Stomach (tissue), 9 donors: ENCODE data around the gene FGF4. TPM values are rescaled to one million over a fixed set of nuclear protein-coding genes. Genes with fewer than 3 reads are reported as not detected.

Source experiments
- DNase-seq, 2 donors: peaks; one replicate each; pipeline versions ENCODE4 v3.0.0 to v3.0.0-alpha.2; 2013 to 2019
- H3K27ac ChIP-seq, 5 donors: fragments of 200-600 bp in 4 of 5; sonication (generic) in 4 of 5; one replicate each; pipeline ENCODE4 v1.5.1; 2013 to 2019; ENCODE audit warnings: mild to moderate bottlenecking in 1 of 5, moderate library complexity in 1 of 5
- H3K27me3 ChIP-seq, 3 donors: fragments of 200-600 bp; sonication (generic); one replicate each; pipeline ENCODE4 v1.5.1; 2017 to 2019; ENCODE audit warnings: mixed run types in 1 of 3
- H3K36me3 ChIP-seq, 4 donors: fragments of 200-600 bp; sonication (generic); 1 replicate in 3 of 4; 2 replicates in 1 of 4; pipeline ENCODE4 v1.5.1; 2016 to 2019
- H3K4me1 ChIP-seq, 4 donors: fragments of 200-600 bp; sonication (generic); one replicate each; pipeline ENCODE4 v1.5.1; 2016 to 2019
- H3K4me3 ChIP-seq, 4 donors: fragments of 200-600 bp; sonication (generic) in 3 of 4; one replicate each; pipeline ENCODE4 v1.5.1; 2016 to 2019; ENCODE audit warnings: mild to moderate bottlenecking in 1 of 4
- H3K9me3 ChIP-seq, 4 donors: fragments of 200-600 bp; sonication (generic); one replicate each; pipeline ENCODE4 v1.5.1; 2016 to 2019
- EP300 ChIP-seq: sonication (generic); formaldehyde crosslinking; IDR thresholded peaks from one replicate; pipeline ENCODE4 v1.6.1; 2017; ENCODE audit warnings: antibody characterized with exemption
- POLR2A ChIP-seq, 4 donors: fragments of 450-650 bp; IDR thresholded peaks; one replicate each; pipeline ENCODE4 v1.6.1; 2016; ENCODE audit warnings: antibody characterized with exemption in 4 of 4, control low read depth in 2 of 4, mild to moderate bottlenecking in 1 of 4, moderate library complexity in 1 of 4
- POLR2AphosphoS5 ChIP-seq, 3 donors: sonication (generic); formaldehyde crosslinking; IDR thresholded peaks; one replicate each; pipeline ENCODE4 v1.6.1; 2016; ENCODE audit warnings: antibody characterized with exemption in 3 of 3
- WGBS, 5 donors: extraction: QIAGEN DNeasy Blood & Tissue Kit in 3 of 5; methylation state at CpG; one replicate each; pipeline versions ENCODE4 v1.1.5 to v1.1.7; 2013 to 2018; 5-methylcytosine and 5-hydroxymethylcytosine counted together
- intact Hi-C: fragments of 100-400 bp; cut with DNase I; formaldehyde crosslinking; loops from one replicate; pipeline ENCODE4 v1.15.1; 2023; ENCODE audit warnings: low total_unique reads
- polyA plus RNA-seq, 3 donors: library from polyadenylated mRNA; stranded (reverse); fragments of 200-250 nt; gene quantifications; one replicate each; pipeline ENCODE4 v1.2.3, GENCODE V29; 2013
- total RNA-seq, 5 donors: library from RNA; depleted of rRNA; stranded (reverse); fragments of >200 nt; gene quantifications; one replicate each; pipeline versions ENCODE4 v1.1.0 to v1.2.3, GENCODE V29; 2014 to 2016
- TF ChIP-seq, protein P1 (sequence below), 7 experiments: fragments of 450-650 bp in 4 of 7; fragments of 200-600 bp in 3 of 7; sonication (generic) in 3 of 7; IDR thresholded peaks; one replicate each; pipeline ENCODE4 v1.5.1; 2016 to 2019; ENCODE audit warnings: antibody characterized with exemption in 7 of 7, control low read depth in 2 of 7, mild to moderate bottlenecking in 1 of 7
- donor health status: healthy with polysubstance abuse.
- donor health status: Bipolar disorder and iron deficiency.
- donor health status: healthy.

The FGF4 gene
- total and polyA plus RNA-seq, 8 donors = not detected

DNA sequence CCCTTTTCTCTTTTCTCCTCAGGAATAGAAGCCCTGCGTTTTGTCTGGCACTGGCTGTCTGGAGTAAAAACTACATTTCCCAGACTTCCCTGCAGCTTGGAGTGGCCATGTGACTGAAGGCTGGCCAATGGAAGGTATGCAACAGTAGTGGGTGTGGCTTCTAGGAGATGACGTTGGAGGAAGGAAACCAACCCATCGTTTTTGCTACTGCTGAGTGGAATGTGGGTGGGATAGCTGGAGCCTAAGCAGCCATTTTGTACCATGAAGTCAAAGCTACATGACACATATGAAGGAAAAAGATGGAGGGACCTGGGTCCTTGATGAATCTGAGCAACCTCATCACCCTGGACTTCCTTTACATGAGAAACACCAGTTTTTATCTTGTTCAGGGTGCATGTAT lies 24.4 kb upstream of the FGF4 start:
- H3K4me3 ChIP-seq = no peak overlapping the region
- intact Hi-C loops = no loop called here
- peaks cover 0 to 37% (median 0%) of the 10 kb centered on the region in 3 donors for H3K27me3 ChIP-seq
- H3K4me1 ChIP-seq = no peaks in the 10 kb centered on the region
- H3K27ac ChIP-seq = no peak overlapping the region
- no peaks in the 10 kb centered on the region for H3K36me3 ChIP-seq
- WGBS, 5 donors = 20 to 31% (median 27%) methylated on average over 3 of the region's 3 CpGs
- H3K9me3 ChIP-seq = peaks cover 0 to 8% (median 0%) of the 10 kb centered on the region in 4 donors
- DNase-seq = no peak
- no peak for TF ChIP-seq EP300
- no peak for TF ChIP-seq POLR2AphosphoS5 (IDR thresholded peaks at IDR 0.05)
- TF ChIP-seq, protein P1, sequence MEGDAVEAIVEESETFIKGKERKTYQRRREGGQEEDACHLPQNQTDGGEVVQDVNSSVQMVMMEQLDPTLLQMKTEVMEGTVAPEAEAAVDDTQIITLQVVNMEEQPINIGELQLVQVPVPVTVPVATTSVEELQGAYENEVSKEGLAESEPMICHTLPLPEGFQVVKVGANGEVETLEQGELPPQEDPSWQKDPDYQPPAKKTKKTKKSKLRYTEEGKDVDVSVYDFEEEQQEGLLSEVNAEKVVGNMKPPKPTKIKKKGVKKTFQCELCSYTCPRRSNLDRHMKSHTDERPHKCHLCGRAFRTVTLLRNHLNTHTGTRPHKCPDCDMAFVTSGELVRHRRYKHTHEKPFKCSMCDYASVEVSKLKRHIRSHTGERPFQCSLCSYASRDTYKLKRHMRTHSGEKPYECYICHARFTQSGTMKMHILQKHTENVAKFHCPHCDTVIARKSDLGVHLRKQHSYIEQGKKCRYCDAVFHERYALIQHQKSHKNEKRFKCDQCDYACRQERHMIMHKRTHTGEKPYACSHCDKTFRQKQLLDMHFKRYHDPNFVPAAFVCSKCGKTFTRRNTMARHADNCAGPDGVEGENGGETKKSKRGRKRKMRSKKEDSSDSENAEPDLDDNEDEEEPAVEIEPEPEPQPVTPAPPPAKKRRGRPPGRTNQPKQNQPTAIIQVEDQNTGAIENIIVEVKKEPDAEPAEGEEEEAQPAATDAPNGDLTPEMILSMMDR (IDR thresholded peaks at IDR 0.05) = no peak
- no peak for TF ChIP-seq POLR2A (IDR thresholded peaks at IDR 0.05)

GRCh38 chr11:69799097-69799496 lies 24.0 kb upstream of the FGF4 start:
- intact Hi-C loops = no loop called here
- Histone ChIP-seq H3K27me3 (peaks cover 0 to 37% (median 0%) of the 10 kb centered on the region in 3 donors), H3K4me3 (no peak overlapping the region), H3K27ac (no peak overlapping the region), H3K36me3 (no peaks in the 10 kb centered on the region), H3K9me3 (peaks cover 0 to 8% (median 0%) of the 10 kb centered on the region in 4 donors), H3K4me1 (no peaks in the 10 kb centered on the region)
- TF ChIP-seq EP300 (no peak), POLR2AphosphoS5 (IDR thresholded peaks at IDR 0.05) (no peak), POLR2A (IDR thresholded peaks at IDR 0.05) (no peak)
- TF ChIP-seq, protein P1 (IDR thresholded peaks at IDR 0.05) = no peak
- WGBS, 5 donors = 79 to 96% (median 89%) methylated on average over 3 of the region's 3 CpGs
- DNase-seq = no peak

GRCh38 chr11:69797737-69798528 lies 22.8 kb upstream of the FGF4 start:
- no peak for DNase-seq
- Histone ChIP-seq H3K9me3 (peaks cover 0 to 8% (median 0%) of the 10 kb centered on the region in 4 donors), H3K4me1 (no peaks in the 10 kb centered on the region), H3K4me3 (no peak overlapping the region), H3K36me3 (no peaks in the 10 kb centered on the region), H3K27me3 (peaks cover 0 to 37% (median 0%) of the 10 kb centered on the region in 3 donors), H3K27ac (no peak overlapping the region)
- TF ChIP-seq EP300 = no peak
- TF ChIP-seq, protein P1 (IDR thresholded peaks at IDR 0.05) = no peak
- no peak for TF ChIP-seq POLR2AphosphoS5 (IDR thresholded peaks at IDR 0.05)
- TF ChIP-seq POLR2A (IDR thresholded peaks at IDR 0.05) = no peak
- 65 to 81% (median 71%) methylated on average over 11 to 14 of the region's 14 CpGs for WGBS, 5 donors
- intact Hi-C loops = no loop called here

DNA sequence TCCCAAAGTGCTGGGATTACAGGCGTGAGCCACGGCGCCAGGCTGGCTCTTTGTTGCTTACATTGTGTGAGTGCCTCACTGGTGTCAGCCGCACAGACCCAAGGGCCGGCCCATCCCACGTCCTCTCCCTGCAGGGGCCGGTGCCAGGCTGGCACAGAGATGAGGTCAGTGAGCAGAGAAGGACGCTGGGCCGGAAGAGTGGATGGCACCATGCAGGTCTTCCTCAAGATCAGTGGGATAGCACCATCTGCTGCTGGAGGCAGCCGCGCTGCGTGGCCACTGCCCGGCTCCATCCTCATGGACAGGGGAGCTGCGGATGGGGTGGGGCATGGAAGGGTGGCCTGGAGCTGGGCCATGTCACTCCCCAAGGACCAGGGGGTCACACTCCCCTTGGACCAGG lies 22.0 kb upstream of the FGF4 start:
- no peak overlapping the region for H3K27ac ChIP-seq
- peaks cover 0 to 8% (median 0%) of the 10 kb centered on the region in 4 donors for H3K9me3 ChIP-seq
- H3K36me3 ChIP-seq = no peaks in the 10 kb centered on the region
- H3K4me1 ChIP-seq = no peaks in the 10 kb centered on the region
- 70 to 84% (median 74%) methylated on average over 5 to 14 of the region's 14 CpGs for WGBS, 5 donors
- peaks cover 0 to 37% (median 0%) of the 10 kb centered on the region in 3 donors for H3K27me3 ChIP-seq
- TF ChIP-seq POLR2AphosphoS5 (IDR thresholded peaks at IDR 0.05) (no peak), POLR2A (IDR thresholded peaks at IDR 0.05) (no peak), EP300 (no peak)
- TF ChIP-seq, protein P1 (IDR thresholded peaks at IDR 0.05) = no peak
- H3K4me3 ChIP-seq = no peak overlapping the region
- DNase-seq = no peak
- intact Hi-C loops = no loop called here
